Measurements from ENCODE around the gene CDH4. TPM values are rescaled to one million over a fixed set of nuclear protein-coding genes. Genes with fewer than 3 reads are reported as not detected.

CDH4 gene
- total RNA-seq, 1 donor from 2014 or later = 0.99 TPM

- Mint-ChIP-seq H3K27ac (ENCODE audit: unreplicated experiment) (no peak overlapping the region), H3K9me3 (ENCODE audit: low read depth) (no peaks in the 10 kb centered on the region), H3K4me3 (ENCODE audit: unreplicated experiment) (no peak overlapping the region), H3K27me3 (ENCODE audit: low read depth) (peaks cover 17% of the 10 kb centered on the region), H3K36me3 (ENCODE audit: low read depth) (no peaks in the 10 kb centered on the region), H3K4me1 (ENCODE audit: low read depth) (no peaks in the 10 kb centered on the region)
- peak; percentile 44 for DNase-seq (ENCODE audit: low spot score)
- TF ChIP-seq CTCF (IDR thresholded peaks at IDR 0.05) = no peak
Observed at GRCh38 chr20:61630816-61631215, 378.8 kb downstream of the CDH4 start.

- Mint-ChIP-seq H3K27me3 (ENCODE audit: low read depth) (peaks cover 14% of the 10 kb centered on the region), H3K4me3 (ENCODE audit: unreplicated experiment) (no peak overlapping the region), H3K27ac (ENCODE audit: unreplicated experiment) (no peak overlapping the region), H3K4me1 (ENCODE audit: low read depth) (no peaks in the 10 kb centered on the region), H3K9me3 (ENCODE audit: low read depth) (no peaks in the 10 kb centered on the region), H3K36me3 (ENCODE audit: low read depth) (no peaks in the 10 kb centered on the region)
- DNase-seq (ENCODE audit: low spot score) = peak; percentile 83
- TF ChIP-seq CTCF (IDR thresholded peaks at IDR 0.05) = no peak
Observed at GRCh38 chr20:61631751-61632150, 379.7 kb downstream of the CDH4 start.

- no peaks in the 10 kb centered on the region for H3K4me1 Mint-ChIP-seq (ENCODE audit: low read depth)
- H3K9me3 Mint-ChIP-seq (ENCODE audit: low read depth) = no peaks in the 10 kb centered on the region
- DNase-seq (ENCODE audit: low spot score) = no peak
- peaks cover 18% of the 10 kb centered on the region for H3K27me3 Mint-ChIP-seq (ENCODE audit: low read depth)
- no peak overlapping the region for H3K27ac Mint-ChIP-seq (ENCODE audit: unreplicated experiment)
- no peak for TF ChIP-seq CTCF (IDR thresholded peaks at IDR 0.05)
- H3K36me3 Mint-ChIP-seq (ENCODE audit: low read depth) = no peaks in the 10 kb centered on the region
- no peak overlapping the region for H3K4me3 Mint-ChIP-seq (ENCODE audit: unreplicated experiment)
Observed at GRCh38 chr20:61633004-61633403, 380.9 kb downstream of the CDH4 start.

- Mint-ChIP-seq H3K4me1 (ENCODE audit: low read depth) (no peaks in the 10 kb centered on the region), H3K4me3 (ENCODE audit: unreplicated experiment) (no peak overlapping the region), H3K9me3 (ENCODE audit: low read depth) (no peaks in the 10 kb centered on the region), H3K27me3 (ENCODE audit: low read depth) (peaks cover 17% of the 10 kb centered on the region), H3K36me3 (ENCODE audit: low read depth) (no peaks in the 10 kb centered on the region), H3K27ac (ENCODE audit: unreplicated experiment) (no peak overlapping the region)
- no peak for TF ChIP-seq CTCF (IDR thresholded peaks at IDR 0.05)
- DNase-seq (ENCODE audit: low spot score) = no peak
Observed at GRCh38 chr20:61634376-61635145, 382.5 kb downstream of the CDH4 start.

GRCh38 chr20:61635721-61636455, 383.8 kb downstream of the CDH4 start:
- DNase-seq (ENCODE audit: low spot score) = no peak
- Mint-ChIP-seq H3K27ac (ENCODE audit: unreplicated experiment) (no peak overlapping the region), H3K9me3 (ENCODE audit: low read depth) (no peaks in the 10 kb centered on the region), H3K4me1 (ENCODE audit: low read depth) (no peaks in the 10 kb centered on the region), H3K36me3 (ENCODE audit: low read depth) (no peaks in the 10 kb centered on the region), H3K4me3 (ENCODE audit: unreplicated experiment) (no peak overlapping the region), H3K27me3 (ENCODE audit: low read depth) (peaks cover 19% of the 10 kb centered on the region)
- TF ChIP-seq CTCF (IDR thresholded peaks at IDR 0.05) = no peak
